Fibroblast of skin of scalp (primary cell): ENCODE data around the gene PRAMEF8. TPM values are rescaled to one million over a fixed set of nuclear protein-coding genes. Genes with fewer than 3 reads are reported as not detected.
"Not testable (repeated sequence)": the region's sequence is repeated elsewhere in the genome, so short reads cannot be mapped to it uniquely, and the experiment has no call there.

Experiments used
- DNase-seq: peaks from one replicate; pipeline ENCODE4 v3.0.0-alpha.2; 2013
- polyA plus RNA-seq, 2 experiments: library from polyadenylated mRNA; unstranded; fragments of 120-200 nt; gene quantifications; one replicate each; pipeline ENCODE4 v1.2.1, GENCODE V29; 2013; ENCODE audit not compliant: insufficient read length in 2 of 2

Gene PRAMEF8
- polyA plus RNA-seq (2013, experiment 1 of 2; ENCODE audit: insufficient read length), result not detected
- polyA plus RNA-seq (2013, experiment 2 of 2; ENCODE audit: insufficient read length), result not detected

DNA sequence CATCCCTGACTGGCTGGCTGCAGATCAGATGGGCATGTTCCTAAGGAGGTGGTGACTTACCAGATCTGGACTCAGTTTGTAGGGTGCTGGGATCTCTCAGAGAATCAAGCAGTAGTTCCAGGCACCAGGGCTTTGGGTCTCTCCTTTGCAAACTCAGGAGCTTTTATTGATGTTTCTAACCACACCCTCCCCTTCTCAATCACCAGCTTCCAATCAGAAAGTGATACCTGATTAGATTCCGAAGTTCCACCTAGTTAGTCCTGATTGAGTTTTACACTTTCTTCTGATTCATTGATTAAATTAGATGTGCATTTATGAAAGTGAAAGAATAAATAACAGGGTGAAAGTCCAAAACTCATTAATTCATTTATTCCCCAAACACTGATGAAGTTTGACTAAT lies at the start of gene PRAMEF8:
Gene PRAMEF8, minus strand, starts transcription at position 101 of the 400 bp plus-strand sequence. CDS start 1,046 bp downstream, outside the sequence.
- DNase-seq, result not testable (repeated sequence)

DNA sequence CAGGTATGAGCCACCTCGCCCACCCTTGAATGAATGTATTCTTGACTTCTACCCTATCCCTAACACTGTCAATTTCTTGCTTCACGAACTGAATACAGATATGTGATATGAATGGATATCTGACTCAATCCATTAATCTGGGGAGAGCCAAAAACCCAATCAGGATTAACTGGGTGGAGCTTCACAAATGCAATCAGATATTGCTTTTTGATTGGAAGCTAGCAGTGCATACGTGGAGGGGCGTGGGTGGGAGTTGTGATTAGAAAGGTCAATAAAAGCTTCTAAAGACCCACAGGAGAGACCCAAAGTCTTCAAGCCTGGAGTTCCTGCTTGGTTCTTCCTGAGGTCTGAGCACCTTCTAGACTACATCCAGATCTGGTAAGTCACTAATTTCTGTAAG lies 30.3 kb upstream of the PRAMEF8 start, which contains the start of gene PRAMEF15:
Gene PRAMEF15, plus strand, starts transcription at position 301 of the 400 bp plus-strand sequence. CDS start 2,827 bp downstream, outside the sequence.
- DNase-seq, result not testable (repeated sequence)

DNA sequence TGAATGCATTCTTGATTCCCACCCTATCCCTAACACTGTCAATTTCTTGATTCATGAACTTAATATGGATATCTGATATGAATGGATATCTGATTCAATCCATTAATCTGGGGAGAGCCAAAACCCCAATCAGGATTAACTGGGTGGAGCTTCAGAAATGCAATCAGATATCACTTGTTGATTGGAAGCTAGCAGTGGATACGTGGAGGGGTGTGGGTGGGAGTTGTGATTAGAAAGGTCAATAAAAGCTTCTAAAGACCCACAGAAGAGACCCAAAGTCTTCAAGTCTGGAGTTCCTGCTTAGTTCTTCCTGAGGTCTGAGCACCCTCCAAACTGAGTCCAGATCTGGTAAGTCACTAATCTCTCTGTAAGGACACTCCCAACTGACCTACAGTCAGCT lies 18.3 kb upstream of the PRAMEF8 start, which contains the start of gene PRAMEF33:
Gene PRAMEF33, plus strand, starts transcription at position 301 of the 400 bp plus-strand sequence. CDS start 2,416 bp downstream, outside the sequence.
- not testable (repeated sequence) for DNase-seq

DNA sequence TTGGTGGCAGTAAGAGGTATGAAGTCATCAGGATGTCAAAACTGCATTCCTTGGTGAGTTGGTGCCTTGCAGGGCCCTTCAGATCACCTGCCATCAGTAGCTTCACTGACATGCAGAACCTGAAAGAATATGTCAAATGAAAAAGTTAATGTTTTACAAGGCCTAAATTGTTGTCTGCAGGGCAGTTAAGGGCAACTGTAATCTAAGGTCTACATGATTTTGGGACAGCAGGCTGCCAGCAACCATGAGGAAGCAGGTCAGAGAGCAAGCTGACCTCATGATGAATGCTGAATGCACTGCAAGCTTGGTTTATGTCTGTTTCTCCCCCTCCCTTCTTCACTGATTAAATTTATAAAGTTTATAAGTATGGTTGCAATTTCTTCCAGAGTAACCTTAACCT lies 17.3 kb upstream of the PRAMEF8 start:
- DNase-seq, result not testable (repeated sequence)

DNA sequence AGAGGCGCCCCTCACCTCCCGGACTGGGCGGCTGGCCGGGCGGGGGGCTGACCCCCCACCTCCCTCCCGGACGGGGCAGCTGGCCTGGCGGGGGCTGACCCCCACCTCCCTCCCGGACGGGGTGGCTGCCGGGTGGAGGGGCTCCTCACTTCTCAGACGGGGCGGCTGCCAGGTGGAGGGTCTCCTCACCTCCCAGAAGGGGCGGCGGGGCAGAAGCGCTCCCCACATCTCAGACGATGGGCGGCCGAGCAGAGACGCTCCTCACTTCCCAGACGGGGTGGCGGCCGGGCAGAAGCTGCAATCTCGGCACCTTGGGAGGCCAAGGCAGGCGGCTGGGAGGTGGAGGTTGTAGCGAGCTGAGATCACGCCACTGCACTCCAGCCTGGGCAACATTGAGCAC lies 13.8 kb upstream of the PRAMEF8 start:
- DNase-seq, result not testable (repeated sequence)

DNA sequence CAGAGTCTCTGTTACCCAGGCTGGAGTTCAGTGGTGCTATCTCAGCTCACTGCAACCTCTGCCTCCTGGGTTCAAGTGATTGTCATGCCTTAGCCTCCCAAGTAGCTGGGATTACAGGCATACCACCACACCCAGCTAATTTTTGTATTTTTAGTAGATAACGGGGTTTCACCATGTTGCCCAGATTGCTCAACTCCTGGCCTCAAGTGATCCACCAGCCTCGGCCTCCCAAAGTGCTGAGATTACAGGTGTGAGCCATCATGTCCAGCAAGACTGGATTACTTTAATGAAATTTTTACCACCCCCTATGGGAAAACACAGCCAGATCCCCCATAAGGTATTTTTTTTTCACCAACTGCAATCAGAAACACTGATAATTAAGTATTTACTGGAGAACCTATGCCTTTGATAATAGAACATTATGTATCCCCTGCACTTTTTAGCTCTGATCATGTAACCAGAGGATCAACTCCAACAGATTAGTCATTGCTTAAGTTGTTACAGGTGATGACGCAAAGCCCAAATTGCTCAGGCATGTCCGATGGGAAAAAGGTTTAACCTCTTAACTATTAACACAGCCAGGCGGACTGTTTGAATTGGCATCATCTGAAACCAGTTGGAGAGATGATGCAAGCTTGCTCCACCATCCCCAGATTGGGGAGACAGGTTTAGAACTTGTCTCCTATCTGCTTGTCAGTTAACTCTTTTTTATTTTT lies 12.4 kb upstream of the PRAMEF8 start:
- DNase-seq, result not testable (repeated sequence)

DNA sequence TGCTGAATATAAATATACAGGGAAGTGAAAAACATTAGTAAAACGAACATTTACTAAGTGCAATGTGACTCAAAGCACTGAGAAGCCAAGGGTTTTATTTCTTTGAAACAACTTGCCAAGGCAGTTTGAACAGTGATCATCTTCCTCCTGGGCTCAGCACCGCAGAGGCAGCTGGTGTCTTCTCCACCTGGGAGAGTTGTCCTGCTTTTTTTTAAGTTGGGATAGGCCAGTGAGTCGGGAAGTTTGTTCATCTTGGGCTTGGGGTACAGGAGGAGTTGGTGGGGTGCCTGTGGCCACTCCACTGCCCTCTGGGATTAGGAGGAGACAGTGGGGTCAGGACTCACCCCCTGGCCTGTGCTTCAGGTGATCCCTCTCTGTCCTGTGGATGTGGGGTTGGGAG lies 4.1 kb upstream of the PRAMEF8 start:
- DNase-seq, result not testable (repeated sequence)

DNA sequence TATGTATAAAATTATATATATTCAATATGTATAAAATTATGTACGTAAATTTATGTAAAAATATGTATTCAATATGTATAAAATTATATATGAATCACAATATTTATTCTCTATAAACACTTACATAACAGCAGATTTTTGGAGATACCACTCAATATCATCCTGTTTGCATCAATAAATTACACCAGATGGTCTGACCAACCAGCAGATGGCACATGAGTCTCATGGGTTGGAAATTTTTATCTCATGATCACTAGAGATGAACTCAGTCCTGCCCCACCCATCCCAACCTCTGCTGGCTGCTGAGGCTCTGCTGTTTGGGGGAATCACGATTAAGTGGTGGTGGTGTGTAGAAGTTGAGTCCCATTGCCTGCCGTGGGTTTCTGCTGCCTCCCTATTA lies 5.3 kb downstream of the PRAMEF8 start:
- not testable (repeated sequence) for DNase-seq

DNA sequence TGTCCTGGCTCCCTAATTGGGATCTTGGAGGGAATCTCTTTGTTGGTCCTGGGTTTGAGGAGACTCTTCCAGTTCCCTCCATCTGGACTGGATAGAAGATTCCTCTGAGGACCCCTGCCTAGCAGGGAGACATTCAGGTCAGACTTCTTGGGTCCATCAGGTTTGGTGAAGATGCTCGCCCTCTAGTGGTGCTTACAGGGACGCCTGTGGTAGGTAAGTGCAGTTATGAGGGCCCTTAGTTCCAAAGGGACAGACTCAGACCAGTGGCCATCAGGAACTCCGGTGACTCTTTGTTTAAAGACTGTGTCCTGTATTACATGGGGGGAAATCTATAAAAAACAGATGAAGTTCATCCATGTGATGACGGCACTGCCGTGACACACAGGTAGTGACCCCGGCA lies 7.9 kb downstream of the PRAMEF8 start:
- not testable (repeated sequence) for DNase-seq

DNA sequence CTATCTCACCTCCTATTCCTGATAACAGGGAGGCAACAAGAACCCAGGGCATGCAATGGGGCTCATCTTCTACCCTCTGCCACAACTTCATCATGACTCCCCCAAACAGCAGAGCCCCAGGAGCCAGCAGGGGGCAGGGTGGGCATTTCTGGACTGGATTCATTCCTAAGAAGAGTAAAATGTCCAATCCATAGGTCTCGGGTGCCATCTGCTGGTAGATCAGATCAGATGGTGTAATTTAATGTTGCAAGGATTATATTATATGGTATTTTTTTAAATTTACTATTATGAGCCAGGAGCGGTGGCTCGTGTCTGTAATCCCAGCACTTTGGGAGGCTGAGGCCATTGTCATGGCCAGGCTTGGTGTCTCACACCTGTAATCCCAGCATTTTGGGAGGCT lies 19.8 kb downstream of the PRAMEF8 start:
- not testable (repeated sequence) for DNase-seq

DNA sequence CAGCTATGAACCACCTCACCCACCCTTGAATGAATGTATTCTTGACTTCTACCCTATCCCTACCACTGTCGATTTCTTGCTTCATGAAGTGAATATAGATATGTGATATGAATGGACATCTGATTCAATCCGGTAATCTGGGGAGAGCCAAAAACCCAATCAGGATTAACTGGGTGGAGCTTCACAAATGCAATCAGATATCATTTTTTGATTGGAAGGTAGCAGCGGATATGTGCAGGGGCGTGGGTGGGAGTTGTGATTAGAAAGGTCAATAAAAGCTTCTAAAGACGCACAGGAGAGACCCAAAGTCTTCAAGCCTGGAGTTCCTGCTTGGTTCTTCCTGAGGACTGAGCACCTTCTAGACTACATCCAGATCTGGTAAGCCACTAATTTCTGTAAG lies 31.0 kb downstream of the PRAMEF8 start, which contains the start of gene PRAMEF5:
Gene PRAMEF5, plus strand, starts transcription at position 301 of the 400 bp plus-strand sequence. CDS start 5,071 bp downstream, outside the sequence.
- DNase-seq, result not testable (repeated sequence)

DNA sequence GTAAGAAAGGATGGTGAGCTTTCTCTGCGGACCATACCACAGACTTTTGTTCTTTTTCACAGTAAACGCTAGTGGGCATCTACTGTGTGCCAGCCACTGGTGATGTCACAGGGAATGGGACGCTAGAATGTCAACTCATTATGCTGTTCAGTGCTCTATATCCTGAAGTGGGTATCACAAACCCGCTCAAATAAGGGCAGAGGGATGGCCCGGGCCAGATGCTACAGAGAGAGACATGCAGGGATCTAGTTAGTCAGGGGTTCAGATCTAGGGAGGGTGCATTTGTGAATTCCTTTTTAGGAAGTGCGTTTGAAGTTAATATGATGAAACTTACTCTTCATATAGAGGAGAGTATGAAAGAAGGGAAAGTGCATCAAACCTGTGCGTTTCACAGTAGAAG lies 37.8 kb downstream of the PRAMEF8 start:
- DNase-seq, result not testable (repeated sequence)

DNA sequence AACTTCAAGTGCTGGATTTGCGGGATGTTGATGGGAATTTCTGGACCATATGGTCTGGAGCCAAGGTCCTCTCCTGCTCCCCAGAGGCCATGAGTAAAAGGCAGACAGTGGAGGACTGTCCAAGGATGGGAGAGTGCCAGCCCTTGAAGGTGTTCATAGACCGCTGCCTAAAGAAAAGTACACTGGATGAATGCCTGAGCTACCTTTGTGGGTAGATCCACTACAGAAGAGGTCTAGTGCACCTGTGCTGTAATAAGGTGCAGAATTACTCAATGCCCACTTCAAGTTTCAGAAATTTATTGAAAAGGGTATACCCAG lies 38.4 kb downstream of the PRAMEF8 start:
- not testable (repeated sequence) for DNase-seq

DNA sequence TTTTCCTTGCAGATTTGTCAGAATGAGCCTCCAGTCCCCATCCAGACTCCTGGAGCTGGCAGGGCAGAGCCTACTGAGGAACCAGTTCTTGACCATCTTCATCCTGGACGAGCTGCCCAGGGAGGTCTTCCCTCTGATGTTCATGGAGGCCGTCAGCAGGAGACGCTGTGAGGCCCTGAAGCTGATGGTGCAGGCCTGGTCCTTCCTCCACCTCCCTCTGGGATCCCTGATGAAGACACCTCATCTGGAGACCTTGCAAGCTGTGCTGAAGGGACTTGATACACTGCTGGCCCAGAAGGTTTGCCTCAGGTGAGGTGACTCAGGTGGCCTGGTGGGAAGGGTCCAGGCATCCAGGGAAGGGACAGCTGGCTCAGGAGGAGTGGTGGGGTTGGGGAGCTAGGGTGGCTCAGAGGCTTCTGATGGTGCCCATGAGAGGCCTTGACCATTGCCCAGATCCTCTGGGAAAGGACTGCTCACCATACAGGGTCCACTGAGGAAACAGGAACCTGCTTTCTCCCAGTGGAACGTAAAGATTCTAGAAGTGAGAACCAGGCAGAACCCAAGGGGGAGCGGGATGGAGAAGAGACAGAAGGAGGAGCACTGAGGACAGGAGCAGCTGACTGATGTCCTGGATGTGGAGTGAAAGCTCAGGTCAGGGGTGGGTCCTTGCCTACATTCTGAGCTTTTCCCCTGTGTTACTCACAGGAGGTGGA lies 38.9 kb downstream of the PRAMEF8 start:
- DNase-seq, result not testable (repeated sequence)

DNA sequence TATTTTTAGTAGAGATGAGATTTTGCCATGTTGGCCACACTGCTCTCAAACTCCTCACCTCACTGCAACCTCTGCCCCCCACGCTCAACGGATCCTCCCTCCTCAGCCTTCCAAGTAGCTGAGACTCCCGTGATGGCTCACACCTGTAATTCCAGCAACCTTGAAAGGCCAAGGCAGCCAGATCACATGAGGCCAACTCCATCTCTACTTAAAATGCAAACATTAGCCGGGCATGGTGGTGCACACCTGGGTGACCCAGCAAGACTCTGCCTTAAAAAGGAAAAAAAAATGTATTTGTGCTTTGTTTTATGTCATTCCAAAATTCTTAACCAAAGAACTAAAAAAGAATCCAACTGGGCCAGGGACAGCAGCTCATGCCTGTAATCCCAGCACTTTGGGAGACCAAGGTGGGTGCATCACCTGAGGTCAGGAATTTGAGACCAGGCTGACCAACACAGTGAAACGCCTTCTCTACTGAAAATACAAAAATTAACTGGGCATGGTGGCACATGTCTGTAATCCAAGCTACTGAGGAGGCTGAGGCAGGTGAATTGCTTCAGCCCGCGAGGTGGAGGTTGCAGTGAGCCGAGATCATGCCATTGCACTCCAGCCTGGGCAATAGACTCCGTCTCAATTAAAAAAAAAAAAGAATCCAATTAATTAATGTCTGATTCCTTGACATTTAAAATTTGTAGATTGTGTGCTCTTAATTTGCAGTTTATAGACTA lies 41.2 kb downstream of the PRAMEF8 start:
- DNase-seq, result not testable (repeated sequence)

DNA sequence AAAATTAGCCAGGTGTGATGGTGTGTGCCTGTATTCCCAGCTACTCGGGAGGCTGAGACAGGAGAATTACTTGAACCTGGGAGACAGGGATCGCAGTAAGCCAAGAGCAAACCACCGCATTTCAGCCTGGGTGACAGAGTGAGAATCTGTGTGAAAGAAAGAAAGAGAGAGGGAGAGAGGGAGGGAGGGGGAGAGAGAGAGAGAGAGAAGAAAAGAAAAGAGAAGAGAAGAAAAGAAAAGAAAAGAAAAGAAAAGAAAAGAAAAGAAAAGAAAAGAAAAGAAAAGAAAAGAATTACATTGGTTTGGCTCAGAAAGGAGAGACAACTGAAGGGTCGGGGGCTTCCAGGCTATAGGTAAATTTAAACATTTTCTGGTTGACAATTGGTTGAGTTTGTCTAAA lies 45.3 kb downstream of the PRAMEF8 start:
- DNase-seq, result not testable (repeated sequence)

DNA sequence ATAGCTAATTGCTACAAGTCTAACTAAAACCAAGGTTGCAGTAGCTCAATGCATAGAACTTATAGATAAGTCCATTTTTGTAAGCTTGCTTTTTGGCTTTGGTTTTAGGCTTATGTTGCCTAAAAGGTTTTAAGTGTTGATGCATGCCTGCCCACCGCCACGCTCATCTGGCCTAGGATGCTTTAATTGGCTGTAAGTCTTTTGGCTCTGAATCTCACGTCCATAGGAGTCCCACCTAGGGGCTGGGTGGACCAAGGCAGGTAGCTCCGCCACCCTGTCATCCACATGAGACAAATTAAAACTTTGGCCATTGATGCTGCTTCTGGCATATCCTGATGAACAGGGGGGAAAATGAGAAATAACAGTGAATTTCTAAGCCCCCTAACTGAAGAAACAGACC lies 47.4 kb downstream of the PRAMEF8 start:
- DNase-seq, result not testable (repeated sequence)

DNA sequence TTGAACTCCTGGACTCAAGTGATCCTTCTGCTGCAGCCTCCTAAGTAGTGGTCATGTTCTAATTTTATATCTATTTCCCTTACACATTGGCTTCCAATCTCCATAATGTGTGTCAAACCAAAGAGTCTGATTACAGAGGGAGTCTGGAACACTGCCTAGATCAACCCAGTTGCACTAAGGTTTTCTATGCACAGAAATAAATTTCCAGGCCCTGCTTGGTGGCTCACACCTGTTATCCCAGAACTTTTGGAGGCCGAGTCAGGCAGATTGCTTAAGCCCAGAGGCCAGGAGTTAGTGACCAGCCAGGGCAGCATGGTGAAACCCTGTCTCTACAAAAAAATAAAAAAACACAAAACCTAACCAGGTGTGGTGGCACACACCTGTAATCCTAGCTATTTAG lies 50.9 kb downstream of the PRAMEF8 start:
- DNase-seq, result not testable (repeated sequence)

DNA sequence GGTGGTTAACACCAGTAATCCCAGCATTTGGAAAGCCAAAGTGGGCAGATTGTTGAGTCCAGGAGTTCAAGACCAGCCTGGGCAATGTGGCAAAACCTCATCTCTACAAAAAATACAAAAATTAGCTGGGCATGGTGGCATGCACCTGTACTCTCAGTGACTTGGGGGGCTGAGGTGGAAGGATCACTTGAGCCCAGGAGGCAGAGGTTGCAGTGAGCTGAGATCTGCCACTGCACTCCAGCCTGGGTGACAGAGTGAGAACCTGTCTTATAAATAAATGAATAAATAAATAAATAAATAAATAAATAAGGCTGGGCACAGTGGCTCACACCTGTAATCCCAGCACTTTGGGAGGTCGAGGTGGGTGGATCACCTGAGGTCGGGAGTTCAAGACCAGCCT lies 52.9 kb downstream of the PRAMEF8 start:
- DNase-seq, result not testable (repeated sequence)
